Tibial artery (tissue), 4 donors: Measurements from ENCODE around the gene CEP55.

Experiments
- DNase-seq, 2 donors: peaks; one replicate each; pipeline ENCODE4 v3.0.0-alpha.2; 2019
- H3K27ac ChIP-seq, 2 donors: fragments of 200-600 bp; sonication (generic) in 1 of 2; 1 replicate in 1 of 2; 2 replicates in 1 of 2; pipeline ENCODE4 v1.5.1; 2018 to 2019; ENCODE audit warnings: mild to moderate bottlenecking in 1 of 2
- H3K27me3 ChIP-seq, 2 donors: fragments of 200-600 bp; sonication (generic) in 1 of 2; one replicate each; pipeline versions ENCODE4 v1.5.1 to v1.6.0; 2016 to 2019
- H3K36me3 ChIP-seq, 3 donors: fragments of 200-600 bp; sonication (generic) in 2 of 3; one replicate each; pipeline ENCODE4 v1.5.1; 2016 to 2019; ENCODE audit warnings: mild to moderate bottlenecking in 2 of 3
- H3K4me1 ChIP-seq, 4 donors: fragments of 200-600 bp; sonication (generic) in 2 of 4; 1 replicate in 3 of 4; 2 replicates in 1 of 4; pipeline ENCODE4 v1.5.1; 2016 to 2019
- H3K4me3 ChIP-seq, 2 donors: fragments of 200-600 bp; sonication (generic) in 1 of 2; 1 replicate in 1 of 2; 2 replicates in 1 of 2; pipeline ENCODE4 v1.5.1; 2018 to 2019; ENCODE audit warnings: mild to moderate bottlenecking in 2 of 2
- H3K9me3 ChIP-seq, 3 donors: fragments of 200-600 bp; sonication (generic) in 1 of 3; one replicate each; pipeline ENCODE4 v1.5.1; 2016 to 2019
- CTCF ChIP-seq, 2 experiments: fragments of 200-600 bp in 1 of 2; fragments of 450-650 bp in 1 of 2; IDR thresholded peaks; one replicate each; pipeline ENCODE4 v1.5.1; 2017 to 2019; ENCODE audit warnings: antibody characterized with exemption in 2 of 2, mild to moderate bottlenecking in 1 of 2, moderate library complexity in 1 of 2
- intact Hi-C: fragments of 100-400 bp; cut with DNase I; formaldehyde crosslinking; loops from one replicate; pipeline ENCODE4 v1.15.0; 2023; ENCODE audit warnings: low total_unique reads

Gene CEP55

GRCh38 chr10:93461109-93461806 is 35.2 kb upstream of the CEP55 start:
- Histone ChIP-seq H3K36me3 (no peaks in the 10 kb centered on the region), H3K4me1 (peaks cover 5 to 88% (median 76%) of the 10 kb centered on the region in 4 donors), H3K9me3 (no peaks in the 10 kb centered on the region), H3K27ac (peak overlapping the region; percentile 84 to 91), H3K4me3 (no peak overlapping the region), H3K27me3 (no peaks in the 10 kb centered on the region)
- DNase-seq, result no peak
- intact Hi-C loops, result no loop called here
- TF ChIP-seq CTCF (IDR thresholded peaks at IDR 0.05), result no peak

DNA sequence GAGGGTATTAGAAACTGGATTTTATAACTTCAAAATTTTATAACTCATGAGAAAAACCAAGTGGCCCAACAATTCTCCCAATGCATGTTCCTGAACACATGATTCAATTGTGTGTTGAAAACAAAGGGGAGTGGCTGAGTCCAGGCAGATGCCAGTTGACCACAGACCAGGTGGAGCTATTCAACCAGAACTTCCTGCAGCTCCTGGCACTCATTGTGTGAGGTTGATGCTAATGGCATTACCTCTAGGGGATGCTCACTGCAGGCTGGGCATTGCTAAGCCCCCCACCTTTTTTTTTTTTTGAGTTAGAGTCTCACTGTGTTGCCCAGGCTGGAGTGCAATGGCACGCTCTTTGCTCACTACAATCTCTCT is 34.6 kb upstream of the CEP55 start:
- Histone ChIP-seq H3K4me1 (peaks cover 5 to 93% (median 79%) of the 10 kb centered on the region in 4 donors), H3K27me3 (no peaks in the 10 kb centered on the region), H3K36me3 (no peaks in the 10 kb centered on the region), H3K27ac (peak overlapping the region; percentile 84 to 91), H3K9me3 (no peaks in the 10 kb centered on the region), H3K4me3 (no peak overlapping the region)
- DNase-seq, result no peak
- no peak for TF ChIP-seq CTCF (IDR thresholded peaks at IDR 0.05)
- intact Hi-C loops, result no loop called here

GRCh38 chr10:93462371-93462770 is 34.0 kb upstream of the CEP55 start:
- H3K27me3 ChIP-seq, result no peaks in the 10 kb centered on the region
- intact Hi-C loops, result no loop called here
- H3K36me3 ChIP-seq, result no peaks in the 10 kb centered on the region
- TF ChIP-seq CTCF (IDR thresholded peaks at IDR 0.05), result no peak
- H3K9me3 ChIP-seq, result no peaks in the 10 kb centered on the region
- peak overlapping the region; percentile 84 to 91 for H3K27ac ChIP-seq
- DNase-seq, result no peak
- no peak overlapping the region for H3K4me3 ChIP-seq
- peaks cover 5 to 91% (median 79%) of the 10 kb centered on the region in 4 donors for H3K4me1 ChIP-seq

DNA sequence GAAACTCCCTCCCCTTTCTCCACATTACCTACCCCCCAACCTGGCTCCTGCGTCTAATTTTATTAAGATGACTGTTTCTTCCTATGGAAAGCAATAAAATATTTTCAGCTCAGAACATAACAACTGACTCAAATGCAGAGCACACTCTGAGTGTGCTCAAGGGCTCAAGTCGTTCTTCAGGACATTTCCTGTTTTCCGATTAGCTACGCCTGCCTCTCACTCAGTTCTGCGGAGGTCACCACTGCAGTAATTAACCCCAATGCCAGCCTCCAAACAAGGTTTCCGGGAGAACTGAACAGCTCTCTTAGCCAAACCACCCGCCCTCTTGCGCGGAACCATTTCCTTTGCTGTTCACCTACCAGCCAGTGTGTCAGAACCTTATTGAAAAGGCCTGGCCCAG is 33.5 kb upstream of the CEP55 start:
- Histone ChIP-seq H3K4me3 (no peak overlapping the region), H3K4me1 (peaks cover 5 to 88% (median 76%) of the 10 kb centered on the region in 4 donors), H3K27me3 (no peaks in the 10 kb centered on the region), H3K27ac (peak overlapping the region; percentile 84 to 91), H3K9me3 (no peaks in the 10 kb centered on the region), H3K36me3 (no peaks in the 10 kb centered on the region)
- no peak for DNase-seq
- no peak for TF ChIP-seq CTCF (IDR thresholded peaks at IDR 0.05)
- intact Hi-C loops, result no loop called here

GRCh38 chr10:93463723-93464476 is 32.5 kb upstream of the CEP55 start:
- peak overlapping the region; percentile 84 to 91 for H3K27ac ChIP-seq
- no peaks in the 10 kb centered on the region for H3K27me3 ChIP-seq
- no peaks in the 10 kb centered on the region for H3K9me3 ChIP-seq
- no peak for TF ChIP-seq CTCF (IDR thresholded peaks at IDR 0.05)
- H3K36me3 ChIP-seq, result no peaks in the 10 kb centered on the region
- intact Hi-C loops, result no loop called here
- H3K4me3 ChIP-seq, result no peak overlapping the region
- H3K4me1 ChIP-seq, result peaks cover 5 to 90% (median 77%) of the 10 kb centered on the region in 4 donors
- DNase-seq, result peak in 1 of 2 donors; percentile 66
